HL-60 (cell line): ENCODE results near the gene UGT1A5.

Experiments
- CTCF ChIP-seq: IDR thresholded peaks from one replicate; pipeline ENCODE4 v1.5.1; 2011; ENCODE audit warnings: low read length, control low read depth, inconsistent platforms; ENCODE audit not compliant: insufficient read depth
- SPI1 ChIP-seq: IDR thresholded peaks from 2 replicates; pipeline ENCODE4 v1.6.1; 2012; ENCODE audit warnings: low read depth, mild to moderate bottlenecking, borderline replicate concordance

GRCh38 chr2:233671290-233672161, 41.2 kb upstream of the UGT1A5 start, which contains the start of gene UGT1A9:
- TF ChIP-seq CTCF (no peak), SPI1 (no peak)
